ENCODE measurements around the gene UNK. TPM values are rescaled to one million over a fixed set of nuclear protein-coding genes. Genes with fewer than 3 reads are reported as not detected.
A peak's percentile ranks its signal among the peaks of the same experiment; 100 is the strongest.

The UNK gene
- total and polyA plus RNA-seq, 9 of the 15 experiments (the other 6 are each of a cell fraction or from before 2014, with no cell fraction given): 12.8 to 38.6 (median 24.8) TPM

DNA sequence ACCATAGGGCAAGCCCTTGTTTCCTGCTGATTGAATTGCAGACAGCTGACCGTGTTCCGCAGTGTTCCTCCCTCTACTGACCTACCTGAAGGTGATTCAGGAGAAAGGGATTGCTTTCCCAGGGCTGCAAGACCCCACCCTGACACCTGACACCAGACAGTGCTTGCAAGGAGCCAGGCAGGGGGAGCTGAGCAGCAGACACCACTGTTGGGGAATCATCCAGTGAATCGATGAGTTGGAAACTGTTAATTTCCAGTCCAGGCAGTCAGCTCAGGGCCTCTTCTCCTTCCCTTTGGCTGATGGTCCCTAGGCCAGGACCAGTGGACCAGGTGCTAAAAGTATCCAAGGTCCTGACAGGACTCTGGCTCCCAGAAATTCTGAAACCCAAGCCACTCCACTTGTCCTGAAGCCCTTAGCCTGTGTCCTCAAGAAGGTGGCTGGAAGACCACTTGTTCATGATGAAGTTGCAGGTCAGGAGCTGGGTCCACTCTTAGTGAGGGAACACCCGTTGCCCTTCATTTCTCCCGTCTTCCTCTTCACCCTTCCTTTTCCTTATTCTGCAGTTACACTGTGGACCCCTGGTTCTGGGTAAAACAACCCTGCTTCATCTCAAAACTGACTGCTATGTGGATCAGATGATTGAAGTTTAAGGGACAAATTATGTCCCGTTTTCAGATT, 9.5 kb upstream of the UNK start (continued):
- TF ChIP-seq MXI1 (IDR thresholded peaks at IDR 0.05; ENCODE audit: low read depth, low read length) (peak; percentile 16; the same call in 1 of the 2 replicates), PTBP1 (IDR thresholded peaks at IDR 0.05; ENCODE audit: low read depth, low read length) (peak; percentile 75; the same call in 1 of the 2 replicates), STAG1 (CRISPR knock-in tag; IDR thresholded peaks at IDR 0.05; ENCODE audit: borderline replicate concordance) (no peak), GABPB2 (CRISPR knock-in tag; conservative IDR thresholded peaks at IDR 0.05) (peak; percentile 74), MYBL2 (IDR thresholded peaks at IDR 0.05; ENCODE audit: low read depth) (no peak), MYBL2 (CRISPR knock-in tag; IDR thresholded peaks at IDR 0.05; ENCODE audit: borderline replicate concordance) (0 out of 2 replicates have a peak, but pooled peaks have one; percentile 5), ILF3 (IDR thresholded peaks at IDR 0.05; ENCODE audit: borderline replicate concordance) (no peak), CBFB (CRISPR knock-in tag; IDR thresholded peaks at IDR 0.05) (no peak), TCF7 (IDR thresholded peaks at IDR 0.05; ENCODE audit: borderline replicate concordance) (no peak), CBFA2T3 (IDR thresholded peaks at IDR 0.05) (no peak), CHD4 (IDR thresholded peaks at IDR 0.05; ENCODE audit: insufficient read depth, insufficient replicate concordance, low read depth, low read length, poor library complexity, severe bottlenecking) (no peak), POLR2G (IDR thresholded peaks at IDR 0.05; ENCODE audit: low read depth, low read length) (peak; percentile 74), CHD2 (IDR thresholded peaks at IDR 0.05; ENCODE audit: low read depth, low read length) (peak; percentile 58), ETV6 (IDR thresholded peaks at IDR 0.05; ENCODE audit: borderline replicate concordance in 1 of 2, low read depth in 2 of 2, low read length in 1 of 2) (no peak), ETV6 (CRISPR knock-in tag; IDR thresholded peaks at IDR 0.05; ENCODE audit: borderline replicate concordance) (no peak), CBX5 (IDR thresholded peaks at IDR 0.05; ENCODE audit: borderline replicate concordance, low read depth) (no peak)
- TF ChIP-seq, protein P1, sequence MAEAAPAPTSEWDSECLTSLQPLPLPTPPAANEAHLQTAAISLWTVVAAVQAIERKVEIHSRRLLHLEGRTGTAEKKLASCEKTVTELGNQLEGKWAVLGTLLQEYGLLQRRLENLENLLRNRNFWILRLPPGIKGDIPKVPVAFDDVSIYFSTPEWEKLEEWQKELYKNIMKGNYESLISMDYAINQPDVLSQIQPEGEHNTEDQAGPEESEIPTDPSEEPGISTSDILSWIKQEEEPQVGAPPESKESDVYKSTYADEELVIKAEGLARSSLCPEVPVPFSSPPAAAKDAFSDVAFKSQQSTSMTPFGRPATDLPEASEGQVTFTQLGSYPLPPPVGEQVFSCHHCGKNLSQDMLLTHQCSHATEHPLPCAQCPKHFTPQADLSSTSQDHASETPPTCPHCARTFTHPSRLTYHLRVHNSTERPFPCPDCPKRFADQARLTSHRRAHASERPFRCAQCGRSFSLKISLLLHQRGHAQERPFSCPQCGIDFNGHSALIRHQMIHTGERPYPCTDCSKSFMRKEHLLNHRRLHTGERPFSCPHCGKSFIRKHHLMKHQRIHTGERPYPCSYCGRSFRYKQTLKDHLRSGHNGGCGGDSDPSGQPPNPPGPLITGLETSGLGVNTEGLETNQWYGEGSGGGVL (CRISPR knock-in tag; IDR thresholded peaks at IDR 0.05): no peak
- TF ChIP-seq, protein P2, sequence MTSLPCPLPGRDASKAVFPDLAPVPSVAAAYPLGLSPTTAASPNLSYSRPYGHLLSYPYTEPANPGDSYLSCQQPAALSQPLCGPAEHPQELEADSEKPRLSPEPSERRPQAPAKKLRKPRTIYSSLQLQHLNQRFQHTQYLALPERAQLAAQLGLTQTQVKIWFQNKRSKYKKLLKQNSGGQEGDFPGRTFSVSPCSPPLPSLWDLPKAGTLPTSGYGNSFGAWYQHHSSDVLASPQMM (CRISPR knock-in tag; IDR thresholded peaks at IDR 0.05): no peak
- TF ChIP-seq, protein P3, sequence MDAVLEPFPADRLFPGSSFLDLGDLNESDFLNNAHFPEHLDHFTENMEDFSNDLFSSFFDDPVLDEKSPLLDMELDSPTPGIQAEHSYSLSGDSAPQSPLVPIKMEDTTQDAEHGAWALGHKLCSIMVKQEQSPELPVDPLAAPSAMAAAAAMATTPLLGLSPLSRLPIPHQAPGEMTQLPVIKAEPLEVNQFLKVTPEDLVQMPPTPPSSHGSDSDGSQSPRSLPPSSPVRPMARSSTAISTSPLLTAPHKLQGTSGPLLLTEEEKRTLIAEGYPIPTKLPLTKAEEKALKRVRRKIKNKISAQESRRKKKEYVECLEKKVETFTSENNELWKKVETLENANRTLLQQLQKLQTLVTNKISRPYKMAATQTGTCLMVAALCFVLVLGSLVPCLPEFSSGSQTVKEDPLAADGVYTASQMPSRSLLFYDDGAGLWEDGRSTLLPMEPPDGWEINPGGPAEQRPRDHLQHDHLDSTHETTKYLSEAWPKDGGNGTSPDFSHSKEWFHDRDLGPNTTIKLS (IDR thresholded peaks at IDR 0.05; ENCODE audit: borderline replicate concordance, low read depth): no peak
- TF ChIP-seq, protein P4, sequence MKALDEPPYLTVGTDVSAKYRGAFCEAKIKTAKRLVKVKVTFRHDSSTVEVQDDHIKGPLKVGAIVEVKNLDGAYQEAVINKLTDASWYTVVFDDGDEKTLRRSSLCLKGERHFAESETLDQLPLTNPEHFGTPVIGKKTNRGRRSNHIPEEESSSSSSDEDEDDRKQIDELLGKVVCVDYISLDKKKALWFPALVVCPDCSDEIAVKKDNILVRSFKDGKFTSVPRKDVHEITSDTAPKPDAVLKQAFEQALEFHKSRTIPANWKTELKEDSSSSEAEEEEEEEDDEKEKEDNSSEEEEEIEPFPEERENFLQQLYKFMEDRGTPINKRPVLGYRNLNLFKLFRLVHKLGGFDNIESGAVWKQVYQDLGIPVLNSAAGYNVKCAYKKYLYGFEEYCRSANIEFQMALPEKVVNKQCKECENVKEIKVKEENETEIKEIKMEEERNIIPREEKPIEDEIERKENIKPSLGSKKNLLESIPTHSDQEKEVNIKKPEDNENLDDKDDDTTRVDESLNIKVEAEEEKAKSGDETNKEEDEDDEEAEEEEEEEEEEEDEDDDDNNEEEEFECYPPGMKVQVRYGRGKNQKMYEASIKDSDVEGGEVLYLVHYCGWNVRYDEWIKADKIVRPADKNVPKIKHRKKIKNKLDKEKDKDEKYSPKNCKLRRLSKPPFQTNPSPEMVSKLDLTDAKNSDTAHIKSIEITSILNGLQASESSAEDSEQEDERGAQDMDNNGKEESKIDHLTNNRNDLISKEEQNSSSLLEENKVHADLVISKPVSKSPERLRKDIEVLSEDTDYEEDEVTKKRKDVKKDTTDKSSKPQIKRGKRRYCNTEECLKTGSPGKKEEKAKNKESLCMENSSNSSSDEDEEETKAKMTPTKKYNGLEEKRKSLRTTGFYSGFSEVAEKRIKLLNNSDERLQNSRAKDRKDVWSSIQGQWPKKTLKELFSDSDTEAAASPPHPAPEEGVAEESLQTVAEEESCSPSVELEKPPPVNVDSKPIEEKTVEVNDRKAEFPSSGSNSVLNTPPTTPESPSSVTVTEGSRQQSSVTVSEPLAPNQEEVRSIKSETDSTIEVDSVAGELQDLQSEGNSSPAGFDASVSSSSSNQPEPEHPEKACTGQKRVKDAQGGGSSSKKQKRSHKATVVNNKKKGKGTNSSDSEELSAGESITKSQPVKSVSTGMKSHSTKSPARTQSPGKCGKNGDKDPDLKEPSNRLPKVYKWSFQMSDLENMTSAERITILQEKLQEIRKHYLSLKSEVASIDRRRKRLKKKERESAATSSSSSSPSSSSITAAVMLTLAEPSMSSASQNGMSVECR (CRISPR knock-in tag; IDR thresholded peaks at IDR 0.05): peak; percentile 68
